Measurements from ENCODE around the gene KAZN.

The KAZN gene

DNA sequence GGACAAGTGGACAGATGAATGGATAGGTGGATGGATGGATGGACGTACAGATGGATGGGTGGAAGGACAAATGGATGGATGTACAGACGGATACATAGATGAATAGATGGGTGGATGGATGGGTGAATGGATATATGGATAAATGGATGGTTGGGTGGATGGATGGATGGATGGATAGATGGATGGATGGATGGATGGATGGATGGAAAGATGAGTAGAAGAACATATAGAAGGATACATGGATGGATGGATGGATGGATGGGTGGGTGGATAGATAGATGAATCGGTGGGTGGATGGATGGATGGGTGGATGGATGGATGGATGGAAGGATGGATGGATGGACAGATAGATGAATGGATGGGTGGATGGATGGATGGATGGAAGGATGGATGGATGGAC is 274.3 kb downstream of the KAZN start:
- DNase-seq, result no peak

DNA sequence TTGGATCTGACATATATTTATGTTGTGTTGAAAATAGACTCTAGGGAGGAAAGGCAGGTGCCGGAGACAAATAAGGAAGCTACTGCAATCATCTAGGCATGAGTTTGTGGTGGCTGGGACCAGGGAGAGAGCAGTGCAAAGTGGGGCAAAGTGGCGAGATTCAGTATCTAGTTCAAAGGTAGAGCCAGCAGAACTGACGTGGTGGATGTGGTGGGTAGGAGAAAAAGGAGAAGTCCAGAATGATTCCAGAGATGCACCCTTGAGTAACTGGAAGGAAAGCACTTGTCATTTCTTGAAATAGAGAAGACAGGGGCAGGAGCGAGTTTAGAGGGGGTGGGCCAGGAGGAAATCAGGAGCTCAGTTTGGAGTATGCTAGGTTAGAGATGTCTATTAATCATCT is 275.2 kb downstream of the KAZN start:
- no peak for DNase-seq

DNA sequence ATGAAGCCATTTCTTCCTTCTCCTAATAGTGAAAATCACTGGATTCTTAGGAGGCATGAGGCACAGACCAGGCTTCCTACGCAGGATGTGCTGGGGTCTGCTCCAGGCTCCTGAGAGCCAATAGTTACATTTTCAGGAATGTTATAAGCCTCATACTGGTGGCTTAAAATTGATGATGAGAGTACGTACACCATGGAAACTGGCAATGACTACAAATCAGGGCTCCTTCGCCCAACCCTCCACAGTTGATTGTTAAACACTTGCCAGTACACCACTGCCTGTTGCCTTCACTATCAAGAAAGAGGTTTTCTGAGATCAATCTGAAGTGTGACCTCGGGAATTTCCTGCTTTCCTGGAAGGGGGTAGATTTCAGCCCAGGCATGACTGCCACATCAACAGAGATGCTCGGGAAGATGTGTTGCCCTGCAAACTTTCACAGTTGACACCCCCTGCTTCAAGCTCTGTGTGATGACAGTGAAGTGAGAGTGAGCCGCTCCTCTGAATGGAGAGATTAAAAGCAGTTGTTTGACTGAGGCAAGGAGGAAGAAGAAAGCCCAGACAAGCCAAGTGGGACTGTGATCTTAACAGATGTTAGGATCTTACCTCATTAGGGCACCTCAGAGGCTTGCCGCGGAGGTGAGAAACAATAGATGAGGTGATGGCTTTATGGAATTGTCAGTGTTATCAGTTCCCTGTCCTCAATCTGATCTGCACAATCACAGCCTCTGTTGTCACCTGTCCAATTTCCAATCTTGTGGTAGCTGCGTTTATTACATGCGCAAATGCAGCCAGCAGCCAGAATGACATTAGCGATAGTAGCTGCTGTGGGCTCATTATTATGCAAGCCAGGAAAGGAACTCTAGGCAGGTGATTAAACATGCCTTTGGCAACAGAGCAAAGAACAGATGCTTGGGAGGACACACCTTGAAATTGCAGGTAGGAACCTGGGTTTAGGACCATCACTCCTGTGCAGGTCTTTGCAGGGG is 277.3 kb downstream of the KAZN start:
- DNase-seq, result no peak

DNA sequence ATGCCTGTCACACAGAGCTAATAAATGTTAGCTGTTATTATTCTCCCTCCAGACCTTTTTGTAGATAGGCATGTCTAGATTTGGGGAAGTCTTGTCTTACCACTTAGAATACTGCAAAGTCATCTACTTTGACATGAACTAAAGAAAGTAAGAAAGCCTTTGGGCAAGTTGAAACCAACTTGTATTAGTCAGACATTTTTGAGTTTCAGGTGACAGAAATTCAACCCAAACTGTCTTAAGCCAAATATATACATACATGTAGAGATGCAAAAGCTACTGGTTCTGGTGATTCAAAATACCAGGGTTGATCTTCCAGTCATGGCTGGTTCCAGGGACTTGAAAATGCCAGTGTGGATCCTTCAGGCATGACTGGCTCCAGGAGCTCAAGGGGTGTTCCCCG is 278.3 kb downstream of the KAZN start:
- no peak for DNase-seq

DNA sequence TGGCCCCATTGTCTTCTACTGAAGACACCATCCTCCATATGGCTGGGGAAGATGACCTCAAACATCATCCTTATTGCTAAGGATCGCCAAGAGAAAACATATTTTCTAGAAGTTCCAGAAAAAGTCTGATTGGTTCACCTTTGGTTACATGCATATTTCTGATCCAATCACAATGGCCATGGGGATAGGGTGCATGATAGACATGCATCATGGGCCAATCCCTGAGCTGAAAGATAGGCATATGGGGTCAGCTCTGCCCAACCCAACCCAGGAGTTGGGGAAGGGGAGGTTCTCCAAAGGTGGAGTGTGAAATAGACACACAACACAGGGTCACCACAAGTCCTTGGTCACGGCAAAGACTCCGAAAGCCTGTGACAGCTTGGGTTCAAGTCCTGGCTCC is 278.7 kb downstream of the KAZN start:
- DNase-seq, result no peak

DNA sequence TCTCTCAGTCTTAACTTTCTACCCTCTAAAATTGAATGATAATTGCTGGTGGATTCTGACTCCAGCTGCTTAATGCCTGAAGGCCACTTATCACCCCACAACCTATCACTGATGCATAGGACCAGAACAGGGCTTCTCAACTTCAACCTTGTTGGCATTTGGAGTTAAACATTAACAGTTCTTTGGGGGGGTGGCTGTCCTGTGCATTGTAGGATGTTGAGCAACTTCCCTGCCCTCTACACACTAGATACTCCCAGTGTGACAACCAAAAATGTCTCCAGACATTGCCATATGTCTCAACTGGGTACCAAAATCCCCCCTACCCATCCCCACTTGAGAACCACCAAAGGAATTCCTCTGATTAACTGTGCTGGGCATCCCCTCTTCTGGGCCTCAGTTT is 279.6 kb downstream of the KAZN start:
- no peak for DNase-seq

DNA sequence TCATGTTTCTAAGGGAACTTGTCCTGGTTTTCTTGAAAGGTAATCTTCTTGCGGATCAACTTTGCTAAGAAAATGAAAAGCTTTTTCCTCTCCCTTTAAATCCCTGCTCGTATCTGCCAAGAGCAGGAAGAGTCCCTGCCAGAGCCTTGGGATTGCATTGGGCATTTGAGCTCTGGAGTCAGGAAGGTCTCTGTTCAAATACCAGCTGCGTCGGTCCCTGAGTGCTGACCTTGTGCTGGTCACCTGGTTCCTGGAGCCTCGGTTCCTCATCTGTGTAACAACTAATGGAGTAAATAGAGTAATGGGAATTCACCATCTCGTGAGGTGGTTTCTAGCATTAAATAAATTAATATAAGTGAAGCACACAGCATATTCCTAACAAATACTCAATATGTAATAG is 280.5 kb downstream of the KAZN start:
- no peak for DNase-seq

DNA sequence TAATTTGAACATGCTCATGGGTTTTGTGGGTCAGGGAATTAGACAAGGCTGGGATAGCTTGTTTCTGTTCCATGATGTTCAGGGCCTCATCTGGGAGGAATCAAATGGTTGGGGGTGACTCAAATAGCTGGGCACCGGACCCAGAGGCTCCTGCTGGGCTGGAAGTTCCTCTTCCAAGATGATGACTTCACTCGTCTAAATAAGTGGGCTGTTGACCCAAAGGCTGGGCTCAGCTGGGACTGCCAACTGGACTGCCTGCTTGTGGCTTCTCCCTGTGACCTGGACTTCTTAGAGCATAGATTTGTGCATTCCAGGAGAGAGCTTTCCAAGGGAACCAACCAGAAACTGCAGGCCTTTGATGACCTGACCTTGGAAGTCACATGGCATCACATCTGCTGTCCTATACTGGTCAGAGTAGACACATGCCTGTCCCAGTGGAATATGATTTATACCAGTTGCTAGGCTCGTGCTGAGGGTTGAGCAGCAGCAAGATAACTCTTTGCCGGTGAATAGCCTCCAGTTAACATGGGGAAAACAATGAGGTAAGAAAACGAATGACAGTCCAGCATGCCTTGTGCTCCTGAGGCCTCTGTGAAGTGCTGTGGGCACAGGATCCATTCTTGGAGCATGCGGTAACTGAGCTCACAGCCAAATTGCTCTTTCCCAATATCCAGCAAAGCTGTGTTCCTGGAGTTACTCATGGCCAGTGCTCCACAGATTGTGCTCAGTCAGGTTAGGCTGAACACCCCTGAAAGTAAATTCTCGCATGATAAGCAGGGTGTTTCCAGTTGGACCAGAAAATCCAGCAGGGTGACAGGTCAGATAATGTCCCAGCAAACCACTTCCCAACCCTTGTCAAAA is 282.2 kb downstream of the KAZN start:
- DNase-seq, result no peak

DNA sequence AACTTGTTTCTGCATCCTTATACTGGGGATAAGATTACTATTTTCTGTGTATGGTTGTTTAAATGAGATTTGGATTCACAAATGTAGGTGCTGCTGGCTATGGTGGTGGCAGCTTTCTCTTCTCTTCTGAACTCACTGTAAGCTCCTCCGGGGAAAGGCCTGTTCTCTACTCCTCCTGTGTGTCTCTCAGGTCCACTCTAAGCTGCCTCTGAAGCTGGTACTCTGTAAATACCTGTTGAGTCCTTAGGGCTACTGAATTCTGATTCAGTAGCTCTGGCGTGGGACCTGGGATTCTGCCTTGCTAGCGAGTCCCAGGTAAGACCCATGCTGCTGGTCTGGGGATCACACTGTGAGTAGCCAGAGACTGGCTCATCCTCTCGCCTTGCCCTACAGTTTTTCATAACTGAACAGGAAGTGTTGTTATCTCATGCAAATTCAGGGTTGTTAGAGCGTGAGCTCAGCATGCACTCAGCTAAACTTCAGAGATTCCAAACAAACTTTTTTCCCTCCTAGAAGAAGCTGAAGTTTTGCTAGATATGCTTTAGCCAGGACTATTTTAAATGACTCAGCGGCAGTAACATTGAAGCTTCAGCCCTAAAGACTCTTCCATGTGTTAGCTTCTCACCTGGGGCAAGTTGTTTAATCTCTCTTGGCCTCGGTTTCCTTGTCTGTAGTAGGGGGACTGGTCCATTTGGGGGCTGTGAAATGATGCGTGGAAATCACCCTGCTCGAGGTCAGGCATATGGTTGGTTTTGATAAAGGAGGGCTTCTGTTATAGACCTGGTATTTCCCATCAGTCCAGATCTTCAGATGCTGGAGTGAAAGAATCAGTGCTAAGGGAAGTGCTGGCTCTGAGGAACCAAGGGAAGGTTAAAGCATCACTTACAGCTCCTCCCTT is 283.5 kb downstream of the KAZN start:
- DNase-seq, result no peak

DNA sequence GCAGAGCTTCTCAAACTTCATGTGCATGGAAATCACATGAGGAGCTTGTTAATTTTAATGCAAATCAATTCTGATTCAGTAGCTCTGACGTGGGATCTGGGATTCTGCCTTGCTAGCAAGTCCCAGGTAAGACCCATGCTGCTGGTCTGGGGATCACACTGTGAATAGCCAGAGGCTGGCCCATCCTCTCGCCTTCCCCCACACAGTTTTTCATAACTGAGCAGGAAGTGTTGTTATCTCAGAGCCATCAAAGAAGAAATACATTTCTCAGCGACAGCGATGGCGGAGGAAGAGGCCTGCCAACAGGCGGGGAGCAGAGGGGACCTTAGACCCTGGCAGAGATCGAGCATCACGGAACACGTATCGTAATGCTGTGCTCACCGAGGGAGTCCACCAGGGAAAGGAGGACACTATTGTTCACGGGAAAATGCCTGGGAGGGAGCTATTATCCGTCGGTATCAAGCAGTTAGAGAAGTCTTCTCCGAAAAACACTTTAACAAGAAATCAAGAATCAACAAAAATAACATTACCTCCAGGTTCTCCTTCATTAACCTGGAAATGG is 286.2 kb downstream of the KAZN start:
- DNase-seq, result no peak

DNA sequence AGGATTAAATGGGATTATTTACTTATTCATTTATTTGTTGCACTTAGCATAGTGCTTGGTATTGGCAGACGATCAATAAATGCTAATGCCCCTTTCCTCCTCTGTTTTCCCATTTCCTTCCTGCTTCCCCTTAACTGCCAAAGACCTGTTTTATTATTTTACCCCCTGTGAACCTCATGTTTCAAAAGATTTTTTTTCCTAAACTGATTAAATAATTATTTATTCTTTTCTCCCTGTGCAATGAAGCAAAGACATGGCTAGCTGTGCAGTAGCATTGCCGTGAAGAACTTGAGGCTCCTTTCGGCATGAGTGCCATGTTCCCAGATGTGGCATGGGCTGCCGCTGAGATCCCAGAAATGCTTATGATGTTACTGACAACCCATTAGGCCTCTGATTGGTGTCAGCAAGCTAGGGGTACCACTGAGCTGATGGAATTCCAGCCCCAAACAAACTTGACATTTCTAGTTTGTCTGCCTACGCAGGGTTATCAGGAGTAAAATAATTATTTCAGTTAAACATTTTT is 288.6 kb downstream of the KAZN start:
- no peak for DNase-seq

DNA sequence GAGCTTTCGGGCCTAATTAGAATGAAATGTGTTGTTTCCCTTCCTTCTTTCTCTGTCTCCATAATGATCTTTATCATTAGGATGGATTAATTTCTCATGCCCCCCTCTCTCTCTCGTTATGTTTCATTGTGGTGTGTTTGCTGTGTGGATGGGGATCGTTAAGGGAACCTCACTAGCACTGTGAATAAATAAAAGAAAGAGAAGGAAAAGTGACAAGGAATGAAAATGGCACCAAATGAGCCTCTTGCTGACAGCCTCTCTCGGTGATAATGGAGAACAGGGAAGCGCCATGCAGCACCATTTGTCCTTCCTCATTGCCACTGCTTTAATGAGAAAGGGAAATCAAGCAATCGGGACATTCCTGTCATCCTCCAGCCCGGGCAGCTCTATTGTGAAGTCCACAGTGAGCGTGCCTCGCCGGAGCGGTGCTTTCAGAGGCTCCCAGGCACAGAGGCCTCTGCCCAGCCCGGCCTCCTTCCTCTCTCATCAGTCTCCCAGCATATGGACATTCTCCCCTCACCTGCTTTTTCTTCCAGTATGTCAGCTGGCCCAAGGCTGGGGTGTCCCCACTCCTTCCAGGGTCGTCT is 289.4 kb downstream of the KAZN start:
- DNase-seq, result no peak

DNA sequence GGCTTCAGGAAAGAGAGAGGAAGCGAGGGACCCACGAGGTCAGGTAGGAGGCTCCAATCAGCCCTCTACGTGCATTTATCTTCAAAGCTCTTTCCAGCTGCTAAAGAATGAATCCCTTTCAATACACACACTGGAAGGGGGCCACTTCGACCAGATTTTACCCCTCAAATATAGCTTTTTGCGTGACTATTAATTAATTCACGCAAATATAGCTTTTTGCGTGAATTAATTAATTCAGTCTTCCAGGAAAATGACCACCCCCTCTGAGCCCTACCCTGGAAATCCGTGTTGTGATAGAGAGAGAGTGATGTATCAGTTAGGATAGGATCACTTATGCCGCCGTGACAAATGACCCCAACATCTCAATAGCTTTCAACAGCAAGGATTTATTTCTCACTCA is 289.9 kb downstream of the KAZN start:
- no peak for DNase-seq

DNA sequence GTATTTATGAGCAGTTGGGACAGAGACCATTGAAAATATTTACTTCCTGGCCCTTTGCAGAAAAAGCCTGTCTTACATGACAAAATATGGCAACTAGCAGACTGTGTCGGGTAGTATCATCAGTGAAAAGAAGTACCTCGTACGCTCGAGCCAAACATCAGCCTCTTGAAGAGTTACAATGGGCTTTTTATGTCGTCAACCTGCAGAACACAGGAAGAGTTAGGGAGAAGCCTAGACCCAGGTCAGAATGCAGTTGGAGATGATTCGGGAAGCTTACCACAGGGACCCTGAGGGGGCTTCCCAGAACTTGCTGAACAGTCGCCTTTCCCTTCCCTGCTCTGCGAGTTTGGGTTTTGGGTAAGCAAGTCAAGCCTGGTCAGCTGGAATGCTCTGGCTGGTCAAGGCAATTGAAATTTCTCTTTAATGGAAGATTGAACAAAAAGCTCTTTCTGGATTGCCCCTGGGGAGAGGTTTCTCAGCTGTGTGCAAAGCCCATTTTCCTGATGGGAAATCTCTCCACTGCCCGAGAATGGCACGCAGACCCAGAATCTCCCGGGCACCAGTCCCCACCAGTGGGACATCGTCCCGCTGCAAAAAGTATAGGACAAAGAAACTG is 291.4 kb downstream of the KAZN start:
- DNase-seq, result no peak

DNA sequence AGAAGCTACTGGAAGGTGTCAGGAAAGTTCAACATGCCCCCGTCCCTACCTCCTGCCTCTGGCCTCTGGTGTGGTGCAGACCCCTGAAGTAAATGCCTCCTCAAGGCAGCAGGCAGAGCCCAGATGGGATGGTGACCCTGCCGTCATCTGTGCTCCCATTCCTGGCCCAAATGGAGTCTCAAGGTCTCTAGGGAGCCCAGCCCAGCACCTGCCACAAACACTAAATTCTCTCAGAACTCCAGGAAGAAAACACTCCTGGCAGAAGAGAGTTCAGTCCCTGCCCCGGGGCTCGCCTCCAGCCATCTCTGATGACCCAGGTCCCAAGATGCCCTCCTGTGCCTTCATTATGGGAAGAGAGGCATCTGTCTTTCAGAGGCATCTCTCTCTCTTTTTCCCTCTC is 293.5 kb downstream of the KAZN start:
- DNase-seq, result no peak

DNA sequence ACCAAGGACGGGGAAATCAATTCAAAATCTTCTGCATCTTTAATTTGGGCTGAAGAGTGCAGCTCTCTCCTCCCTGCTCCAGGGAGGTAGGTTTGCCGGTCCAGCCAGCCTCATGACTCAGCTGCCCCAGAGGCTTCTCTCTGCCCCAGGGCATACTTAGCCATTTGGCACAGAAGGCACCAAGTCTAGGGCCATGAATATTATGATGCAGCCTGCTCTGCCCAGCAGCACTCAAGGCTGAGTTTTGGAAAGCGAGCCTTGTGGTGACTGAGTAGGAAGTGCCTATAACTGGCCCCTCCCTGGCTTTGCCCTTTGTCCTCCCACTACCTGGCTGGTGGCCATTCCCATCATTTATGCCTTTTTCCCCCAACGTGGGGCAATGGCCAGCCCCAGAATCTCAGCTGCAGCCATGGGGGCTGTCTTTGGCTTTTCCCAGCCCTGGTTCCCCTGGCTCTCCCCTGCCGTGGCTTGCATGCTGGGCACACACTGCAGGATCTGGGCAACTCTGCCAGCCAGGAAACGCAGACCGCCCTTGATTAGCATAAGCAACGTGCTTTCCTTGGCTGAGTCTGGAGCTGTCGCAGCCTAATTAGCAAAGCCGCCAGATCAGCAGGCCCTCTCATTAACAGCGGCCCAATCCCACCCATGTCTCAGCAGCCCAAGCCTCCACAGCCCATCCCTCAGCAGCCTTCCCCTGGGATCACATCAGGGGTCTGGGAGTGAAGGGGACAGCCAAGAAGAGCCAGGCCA is 296.5 kb downstream of the KAZN start:
- no peak for DNase-seq

DNA sequence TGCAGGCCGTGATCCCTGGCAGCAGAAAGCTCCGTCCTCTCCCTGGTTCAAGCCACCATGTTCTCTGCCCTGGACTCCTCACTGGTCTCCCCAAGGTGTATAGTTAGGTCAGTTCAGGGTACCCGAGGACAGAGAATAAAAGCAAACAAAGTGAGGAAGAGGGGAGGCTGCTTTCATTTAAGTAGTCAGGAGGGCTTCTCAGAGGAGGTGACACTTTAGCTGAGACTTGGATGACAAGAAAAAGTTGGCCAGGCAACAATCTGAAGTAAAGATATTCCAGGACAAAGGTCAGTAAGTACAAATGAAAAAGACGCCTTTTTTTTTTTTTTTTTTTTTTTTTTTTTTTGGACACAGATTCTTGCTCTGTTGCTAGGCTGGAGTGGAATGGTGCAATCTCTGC is 297.2 kb downstream of the KAZN start:
- no peak for DNase-seq

DNA sequence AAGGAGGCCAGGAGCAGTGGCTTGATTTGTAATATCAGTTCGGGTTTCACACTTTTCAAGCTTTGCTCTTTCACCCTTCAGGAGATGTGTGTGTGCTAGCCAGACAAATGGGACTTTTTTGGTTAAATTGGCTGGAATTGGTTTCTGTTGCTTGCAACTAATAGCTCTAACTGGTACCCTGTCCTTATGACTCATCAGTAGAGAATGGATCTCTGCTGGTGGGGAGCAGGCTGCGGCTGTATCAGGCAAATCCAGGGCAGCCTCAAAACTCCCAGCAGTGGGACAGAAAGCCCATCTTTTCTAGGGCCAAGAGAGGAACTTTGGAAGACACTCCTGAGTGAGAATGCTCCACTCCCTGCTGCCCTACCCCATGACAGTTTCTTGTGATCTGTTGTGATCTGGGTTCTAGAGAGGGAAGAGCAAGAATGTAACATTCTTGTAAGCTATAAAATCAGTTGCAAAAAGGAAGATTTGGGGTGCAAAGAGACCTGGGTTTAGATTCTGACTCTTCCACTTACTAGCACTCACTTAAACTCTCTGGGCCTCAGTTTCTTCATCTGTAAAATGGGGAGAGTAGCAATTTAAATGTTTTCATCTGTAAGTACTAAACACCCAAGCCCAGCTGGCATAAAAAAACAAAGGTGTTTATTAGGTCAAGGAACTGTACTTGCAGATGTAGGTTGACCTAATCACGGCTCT is 298.0 kb downstream of the KAZN start:
- no peak for DNase-seq

DNA sequence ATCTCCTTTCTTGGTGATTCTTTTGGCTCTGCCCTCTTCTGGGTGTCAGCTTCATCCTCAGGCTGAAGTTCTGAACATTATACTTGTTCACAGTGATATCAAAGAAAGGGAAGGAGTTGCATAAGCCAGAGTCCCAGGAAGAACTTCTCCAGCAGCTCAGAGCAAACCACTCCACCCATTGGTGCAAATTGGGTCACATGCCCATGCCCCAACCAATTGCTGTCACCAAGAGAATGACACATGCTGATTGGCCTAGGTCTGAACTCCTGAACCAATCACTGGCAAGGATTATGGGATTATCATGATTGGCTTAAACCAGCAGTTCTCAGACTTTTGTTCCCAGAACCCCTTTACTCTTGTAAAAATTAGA is 298.6 kb downstream of the KAZN start:
- no peak for DNase-seq

DNA sequence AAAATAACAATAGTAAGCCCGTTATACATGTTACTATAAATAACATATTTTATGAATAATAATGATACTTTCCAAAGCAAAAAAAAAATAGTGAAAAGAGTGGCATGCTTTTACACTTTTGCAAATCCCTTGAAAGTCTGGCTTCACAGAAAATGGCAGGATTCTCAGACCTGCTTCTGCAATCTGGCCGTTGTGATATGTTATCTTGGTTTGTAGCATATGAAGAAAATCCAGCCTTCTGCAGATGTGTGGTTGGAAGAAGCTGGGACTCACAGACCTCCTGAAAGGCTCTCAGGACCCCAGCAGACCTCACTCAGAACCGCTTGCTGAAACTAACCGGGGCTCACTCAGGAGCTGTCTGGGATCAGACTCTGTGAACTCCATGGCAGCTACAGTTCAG is 299.1 kb downstream of the KAZN start:
- no peak for DNase-seq

Data from T-helper 1 cell (primary cell).